H1 (cell line): ENCODE measurements around the gene ARHGAP4. TPM values are rescaled to one million over a fixed set of nuclear protein-coding genes. Genes with fewer than 3 reads are reported as not detected.

ENCODE experiments used
- CTCF ChIA-PET: fragments of 300-600 bp; sonication (Branson Sonifier 250); formaldehyde crosslinking; loops from one replicate; lab custom pipeline; 2021; ENCODE audit not compliant: partially characterized antibody; lab: Charles Lee
- POLR2A ChIA-PET: fragments of 300-600 bp; sonication (Branson Sonifier 250); formaldehyde crosslinking; loops from one replicate; lab custom pipeline; 2021; ENCODE audit warnings: inconsistent platforms; ENCODE audit not compliant: partially characterized antibody; lab: Charles Lee
- DNase-seq, 2 experiments: peaks; one replicate each; pipeline versions ENCODE4 v3.0.0 to v3.0.0-alpha.2; 2010 to 2022; ENCODE audit warnings: low spot score in 2 of 2, low read depth in 1 of 2, mixed read lengths in 1 of 2
- FAIRE-seq: peaks from 2 replicates; lab custom pipeline; 2011; peaks lifted over from hg19 to GRCh38; lab: Jason Lieb, UNC
- H2AFZ ChIP-seq: 2 replicates; pipeline ENCODE4 v1.8.1; 2012; ENCODE audit warnings: low read length, inconsistent platforms
- H2AK5ac ChIP-seq: 2 replicates; pipeline ENCODE4 v1.6.1; 2013; ENCODE audit warnings: low read depth, low read length
- H2BK120ac ChIP-seq: replicated peaks from 2 replicates; pipeline ENCODE3; 2013; ENCODE audit warnings: low read depth, low read length, inconsistent platforms
- H2BK12ac ChIP-seq: 2 replicates; pipeline ENCODE4 v1.6.1; 2013; ENCODE audit warnings: low read depth, low read length
- H2BK15ac ChIP-seq: 2 replicates; pipeline ENCODE4 v1.6.1; 2013; ENCODE audit warnings: low read length
- H2BK20ac ChIP-seq: 2 replicates; pipeline ENCODE4 v1.6.1; 2013; ENCODE audit warnings: low read length
- H2BK5ac ChIP-seq: 2 replicates; pipeline ENCODE4 v1.6.1; 2013; ENCODE audit warnings: low read depth, low read length
- H3K14ac ChIP-seq: 2 replicates; pipeline ENCODE4 v1.6.1; 2013; ENCODE audit warnings: inconsistent platforms; ENCODE audit not compliant: insufficient read length
- H3K18ac ChIP-seq: 2 replicates; pipeline ENCODE4 v1.6.1; 2013; ENCODE audit warnings: low read length; ENCODE audit errors: extremely low read depth
- H3K23ac ChIP-seq: 2 replicates; pipeline ENCODE4 v1.6.1; 2013; ENCODE audit warnings: inconsistent platforms; ENCODE audit not compliant: insufficient read length
- H3K23me2 ChIP-seq: 2 replicates; pipeline ENCODE4 v1.6.1; 2013; ENCODE audit warnings: low read depth, low read length
- H3K27ac ChIP-seq: 2 replicates; pipeline ENCODE4 v1.6.1; 2011; ENCODE audit warnings: low read depth, low read length, inconsistent platforms
- H3K27me3 ChIP-seq, 4 experiments: replicated peaks in 1 of 4; 1 replicate in 1 of 4; 2 replicates in 3 of 4; pipeline versions ENCODE4 v1.6.1 to v1.8.1; 2011 to 2013; ENCODE audit warnings: low read length in 3 of 4, mild to moderate bottlenecking in 3 of 4, inconsistent platforms in 2 of 4, mixed read lengths in 2 of 4, moderate library complexity in 1 of 4; ENCODE audit not compliant: control insufficient read depth in 3 of 4, insufficient read depth in 3 of 4; ENCODE audit errors: extremely low read depth in 1 of 4
- H3K36me3 ChIP-seq, 4 experiments: 2 replicates each; pipeline versions ENCODE4 v1.6.1 to v1.8.1; 2011 to 2013; ENCODE audit warnings: mild to moderate bottlenecking in 4 of 4, low read length in 3 of 4, moderate library complexity in 2 of 4, control low read depth in 1 of 4, inconsistent platforms in 1 of 4; ENCODE audit not compliant: insufficient read depth in 4 of 4, control insufficient read depth in 2 of 4
- H3K4ac ChIP-seq: replicated peaks from 2 replicates; pipeline ENCODE3; 2013; ENCODE audit warnings: low read length, low read depth, mixed read lengths, inconsistent platforms; ENCODE audit not compliant: insufficient read length
- H3K4me1 ChIP-seq, 4 experiments: replicated peaks in 1 of 4; 1 replicate in 1 of 4; 2 replicates in 3 of 4; pipeline versions ENCODE4 v1.6.1 to v1.8.1; 2011 to 2013; ENCODE audit warnings: low read length in 3 of 4, inconsistent platforms in 2 of 4, mixed read lengths in 1 of 4; ENCODE audit not compliant: insufficient read depth in 4 of 4, control insufficient read depth in 3 of 4
- H3K4me2 ChIP-seq, 2 experiments: 2 replicates each; pipeline versions ENCODE4 v1.6.1 to v1.8.1; 2011 to 2013; ENCODE audit warnings: low read depth in 2 of 2, low read length in 2 of 2, control low read depth in 1 of 2, inconsistent platforms in 1 of 2, mild to moderate bottlenecking in 1 of 2; ENCODE audit not compliant: insufficient read depth in 1 of 2
- H3K4me3 ChIP-seq, 4 experiments: fragments of 200-600, 300-600 bp in 1 of 4; sonication (generic), shearing (Covaris generic), sonication (Bioruptor Twin) in 1 of 4; 2 replicates each; pipeline versions ENCODE4 v1.5.1 to v1.8.1; 2011 to 2016; ENCODE audit warnings: low read length in 4 of 4, low read depth in 3 of 4, control low read depth in 2 of 4, inconsistent platforms in 2 of 4, mild to moderate bottlenecking in 2 of 4, mixed read lengths in 1 of 4, moderate library complexity in 1 of 4; ENCODE audit not compliant: insufficient read depth in 2 of 4; ENCODE audit errors: extremely low read depth in 1 of 4
- H3K56ac ChIP-seq: replicated peaks from 2 replicates; pipeline ENCODE3; 2013; ENCODE audit warnings: low read depth, mild to moderate bottlenecking, mixed read lengths, low read length, inconsistent platforms; ENCODE audit not compliant: insufficient read length
- H3K79me1 ChIP-seq: 2 replicates; pipeline ENCODE4 v1.6.1; 2013; ENCODE audit warnings: low read depth, low read length, control low read depth
- H3K79me2 ChIP-seq, 2 experiments: 2 replicates each; pipeline versions ENCODE4 v1.6.1 to v1.8.1; 2012 to 2013; ENCODE audit warnings: low read length in 2 of 2, mild to moderate bottlenecking in 2 of 2, inconsistent platforms in 1 of 2; ENCODE audit not compliant: insufficient read depth in 2 of 2, control insufficient read depth in 1 of 2
- H3K9ac ChIP-seq, 4 experiments: replicated peaks in 1 of 4; 1 replicate in 1 of 4; 2 replicates in 3 of 4; pipeline versions ENCODE4 v1.6.1 to v1.8.1; 2011 to 2013; ENCODE audit warnings: low read depth in 3 of 4, low read length in 3 of 4, control low read depth in 2 of 4, mild to moderate bottlenecking in 2 of 4, moderate library complexity in 2 of 4, inconsistent platforms in 1 of 4; ENCODE audit errors: extremely low read depth in 1 of 4
- H3K9me3 ChIP-seq, 2 experiments: 2 replicates each; pipeline versions ENCODE4 v1.6.1 to v1.8.1; 2012 to 2013; ENCODE audit warnings: mild to moderate bottlenecking in 2 of 2, moderate library complexity in 2 of 2, control low read depth in 1 of 2, inconsistent platforms in 1 of 2, low read depth in 1 of 2, low read length in 1 of 2, mixed read lengths in 1 of 2; ENCODE audit not compliant: insufficient read depth in 2 of 2
- H4K20me1 ChIP-seq, 2 experiments: replicated peaks in 1 of 2; 2 replicates each; pipeline versions ENCODE3 to v1.8.1; 2011 to 2013; ENCODE audit warnings: inconsistent platforms in 2 of 2, low read length in 2 of 2, mild to moderate bottlenecking in 1 of 2; ENCODE audit not compliant: insufficient read depth in 2 of 2, control insufficient read depth in 1 of 2
- H4K5ac ChIP-seq: 2 replicates; pipeline ENCODE4 v1.6.1; 2013; ENCODE audit warnings: low read length, low read depth, mixed read lengths, inconsistent platforms; ENCODE audit not compliant: insufficient read length
- H4K8ac ChIP-seq: 2 replicates; pipeline ENCODE4 v1.8.0; 2013; ENCODE audit warnings: mild to moderate bottlenecking, moderate library complexity, low read length, inconsistent platforms; ENCODE audit not compliant: insufficient read depth; ENCODE audit errors: extremely low read depth
- H4K91ac ChIP-seq: replicated peaks from 2 replicates; pipeline ENCODE3; 2013; ENCODE audit warnings: low read length, mixed read lengths, inconsistent platforms; ENCODE audit not compliant: insufficient read length
- BACH1 ChIP-seq: IDR thresholded peaks from 2 replicates; pipeline ENCODE4 v1.6.1; 2012; ENCODE audit warnings: low read length, improper control_type of control experiment
- BCL11A ChIP-seq, 2 experiments: IDR thresholded peaks; one replicate each; pipeline ENCODE4 v1.6.1; 2011; ENCODE audit warnings: low read depth in 2 of 2, low read length in 2 of 2, mild to moderate bottlenecking in 2 of 2
- CBX8 ChIP-seq: fragments of 300-800, 300-1000 bp; sonication (generic); IDR thresholded peaks from 2 replicates; pipeline ENCODE4 v1.7.1; 2016; ENCODE audit warnings: low read depth, low read length, borderline replicate concordance
- GABPA ChIP-seq: IDR thresholded peaks from 2 replicates; pipeline ENCODE4 v1.6.1; 2011; ENCODE audit warnings: mild to moderate bottlenecking, low read length, moderate library complexity, borderline replicate concordance; ENCODE audit not compliant: insufficient read depth
- HDAC6 ChIP-seq: IDR thresholded peaks from one replicate; pipeline ENCODE4 v1.7.1; 2012; ENCODE audit warnings: low read depth, mild to moderate bottlenecking, inconsistent platforms, low read length, moderate library complexity
- JUN ChIP-seq: IDR thresholded peaks from 2 replicates; pipeline ENCODE4 v1.6.1; 2011; ENCODE audit warnings: low read depth, mild to moderate bottlenecking, improper control_type of control experiment, low read length
- JUND ChIP-seq: IDR thresholded peaks from 2 replicates; pipeline ENCODE4 v1.6.1; 2011; ENCODE audit warnings: mild to moderate bottlenecking, improper control_type of control experiment, low read length
- MAFK ChIP-seq: IDR thresholded peaks from 2 replicates; pipeline ENCODE4 v1.6.1; 2012; ENCODE audit warnings: low read depth, mild to moderate bottlenecking, improper control_type of control experiment, low read length
- RFX5 ChIP-seq: IDR thresholded peaks from 2 replicates; pipeline ENCODE4 v1.6.1; 2011; ENCODE audit warnings: low read depth, low read length, improper control_type of control experiment, borderline replicate concordance
- SP2 ChIP-seq: IDR thresholded peaks from 2 replicates; pipeline ENCODE4 v1.6.1; 2012; ENCODE audit warnings: mild to moderate bottlenecking, low read length, inconsistent platforms
- TBP ChIP-seq: IDR thresholded peaks from 2 replicates; pipeline ENCODE4 v1.6.1; 2011; ENCODE audit warnings: low read depth, low read length, improper control_type of control experiment
- TCF12 ChIP-seq: IDR thresholded peaks from 2 replicates; pipeline ENCODE4 v1.6.1; 2011; ENCODE audit warnings: low read depth, mild to moderate bottlenecking, low read length
- WGBS, 2 experiments: shearing (Covaris generic) in 1 of 2; methylation state at CpG; one replicate each; pipeline versions ENCODE4 v1.1.6 to v1.1.7; 2013 to 2015; ENCODE audit warnings: low lambda C conversion rate in 2 of 2, mixed read lengths in 2 of 2, inconsistent platforms in 1 of 2, low coverage in 1 of 2, missing lambda C conversion rate in 1 of 2; ENCODE audit not compliant: insufficient replicate concordance in 2 of 2, insufficient coverage in 1 of 2, insufficient read length in 1 of 2; ENCODE audit errors: extremely low coverage in 1 of 2, missing lambda C conversion rate in 1 of 2; 5-methylcytosine and 5-hydroxymethylcytosine counted together
- polyA plus RNA-seq, 7 experiments: library from polyadenylated mRNA; depleted of rRNA in 3 of 7; stranded (reverse) in 5 of 7; unstranded in 2 of 7; fragments of >200 nt in 5 of 7; fragments of 200-250 nt in 2 of 7; gene quantifications; 1 replicate in 5 of 7; 2 replicates in 1 of 7; 4 replicates in 1 of 7; pipeline versions ENCODE4 v1.2.1 to v1.2.3, GENCODE V29; 2011 to 2013; ENCODE audit warnings: missing spikeins in 2 of 7, mixed read lengths in 2 of 7
- total RNA-seq: library from RNA; stranded (reverse); fragmentation: NEBNext Ultra II Directional; extraction: Animal tissue kit (Norgen Biotek cat#: 25700); gene quantifications from 2 replicates; pipeline ENCODE4 v1.2.1, GENCODE V29; 2021

ARHGAP4 gene
- total and polyA plus RNA-seq, 2 of the 8 experiments (the other 6 are each of a cell fraction or from before 2014, with no cell fraction given) = 23.9 to 26.0 TPM

- H2BK120ac ChIP-seq = no peak overlapping the region
- no peak overlapping the region for H4K5ac ChIP-seq
- DNase-seq = no peak
- no peak overlapping the region for H3K56ac ChIP-seq
- H4K91ac ChIP-seq = no peak overlapping the region
- H3K9ac ChIP-seq = no peak overlapping the region
- FAIRE-seq = no peak
- no peak overlapping the region for H2AFZ ChIP-seq
- TF ChIP-seq CBX8 (no peak), TCF12 (no peak), TBP (no peak), MAFK (no peak), BCL11A (IDR thresholded peaks at IDR 0.05; ENCODE audit: low read depth in 2 of 2, low read length in 2 of 2) (no peak), RFX5 (no peak), GABPA (no peak), HDAC6 (no peak), JUND (no peak), SP2 (no peak), JUN (no peak), BACH1 (no peak)
- no peak overlapping the region for H3K14ac ChIP-seq
- no peak overlapping the region for H2BK5ac ChIP-seq
- H3K23me2 ChIP-seq = no peaks in the 10 kb centered on the region
- no peak overlapping the region; the same call in 1 of the 2 replicates for H3K18ac ChIP-seq
- H3K27ac ChIP-seq = no peak overlapping the region
- WGBS, 2 experiments = 96% methylated on average over 6 of the region's 10 CpGs; no CpG with 5 or more reads in 1 of the 2 experiments
- peaks cover 0 to 12% (median under 1%) of the 10 kb centered on the region in 4 experiments; a peak in 1 of 8 replicates for H3K36me3 ChIP-seq
- no peaks in the 10 kb centered on the region for H4K20me1 ChIP-seq
- H3K79me2 ChIP-seq = no peaks in the 10 kb centered on the region
- H3K79me1 ChIP-seq = no peaks in the 10 kb centered on the region
- ChIA-PET CTCF (interaction anchor here (1.1 to 1.7 kb wide), 3 partner anchors 8 to 104 kb away, joined by 3 to 4 read pairs (median 3); no protein-coding TSS in a partner anchor), POLR2A (interaction anchor here (1.2 to 1.4 kb wide), 3 partner anchors 14 to 23 kb away, joined by 3 read pairs; no protein-coding TSS in a partner anchor)
- no peak overlapping the region for H3K4me2 ChIP-seq
- H3K4me3 ChIP-seq = no peak overlapping the region
- no peak overlapping the region for H2BK20ac ChIP-seq
- no peaks in the 10 kb centered on the region for H3K9me3 ChIP-seq
- no peaks in the 10 kb centered on the region for H3K27me3 ChIP-seq
- H3K4me1 ChIP-seq = peaks cover 0 to 16% (median 0%) of the 10 kb centered on the region in 4 experiments; a peak in 3 of 7 replicates
- no peak overlapping the region for H2AK5ac ChIP-seq
- no peak overlapping the region for H3K23ac ChIP-seq
- no peak overlapping the region for H3K4ac ChIP-seq
- no peak overlapping the region for H4K8ac ChIP-seq
- no peak overlapping the region for H2BK12ac ChIP-seq
- no peak overlapping the region for H2BK15ac ChIP-seq
Measured at GRCh38 chrX:153864101-153864500, 62.0 kb downstream of the ARHGAP4 start.
